Neuron (in vitro differentiated cells): Measurements from ENCODE around the gene YIPF7.

Experiments used
- H2AFZ ChIP-seq: one replicate; pipeline ENCODE4 v1.6.1; 2013; ENCODE audit warnings: low read depth, mild to moderate bottlenecking, inconsistent platforms, low read length, moderate library complexity
- H3K27me3 ChIP-seq: one replicate; pipeline ENCODE4 v1.6.1; 2013; ENCODE audit warnings: low read length; ENCODE audit not compliant: insufficient read depth
- H3K36me3 ChIP-seq: one replicate; pipeline ENCODE4 v1.6.1; 2013; ENCODE audit warnings: low read length; ENCODE audit not compliant: insufficient read depth
- H3K4me1 ChIP-seq: one replicate; pipeline ENCODE4 v1.6.1; 2013; ENCODE audit warnings: low read length; ENCODE audit not compliant: insufficient read depth
- H3K4me3 ChIP-seq: 2 replicates; pipeline ENCODE4 v1.5.1; 2013; ENCODE audit warnings: mild to moderate bottlenecking, low read length, moderate library complexity
- H3K9me3 ChIP-seq: one replicate; pipeline ENCODE4 v1.6.1; 2013; ENCODE audit warnings: low read length

The YIPF7 gene

DNA sequence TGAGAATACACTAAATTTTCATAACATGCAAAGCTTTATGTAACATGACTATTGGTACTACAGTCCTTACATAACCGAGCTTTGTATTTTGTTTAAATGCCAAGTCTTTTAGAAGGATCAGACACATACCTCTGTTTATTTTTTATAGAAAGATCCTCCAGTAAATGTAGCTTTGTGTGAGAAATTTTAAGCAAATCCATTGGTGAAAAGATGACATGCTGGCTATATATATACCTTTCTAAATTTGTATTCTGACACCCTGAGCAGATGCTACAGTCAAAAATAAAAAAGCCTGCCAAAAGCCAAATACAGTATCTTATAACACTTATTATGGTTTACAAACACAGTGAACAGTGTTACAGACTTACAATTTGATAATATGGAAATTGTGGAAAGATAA lies at the start of gene YIPF7:
Gene YIPF7, minus strand, starts transcription at position 201 of the 400 bp plus-strand sequence. CDS start 1,525 bp downstream, outside the sequence.
- Histone ChIP-seq H2AFZ (no peak within 1 kb of the TSS), H3K4me1 (no peaks in the 10 kb centered on the region), H3K9me3 (no peaks in the 10 kb centered on the region), H3K4me3 (no peak within 1 kb of the TSS), H3K27me3 (peaks cover 5% of the 10 kb centered on the region), H3K36me3 (no peaks in the 10 kb centered on the region)

DNA sequence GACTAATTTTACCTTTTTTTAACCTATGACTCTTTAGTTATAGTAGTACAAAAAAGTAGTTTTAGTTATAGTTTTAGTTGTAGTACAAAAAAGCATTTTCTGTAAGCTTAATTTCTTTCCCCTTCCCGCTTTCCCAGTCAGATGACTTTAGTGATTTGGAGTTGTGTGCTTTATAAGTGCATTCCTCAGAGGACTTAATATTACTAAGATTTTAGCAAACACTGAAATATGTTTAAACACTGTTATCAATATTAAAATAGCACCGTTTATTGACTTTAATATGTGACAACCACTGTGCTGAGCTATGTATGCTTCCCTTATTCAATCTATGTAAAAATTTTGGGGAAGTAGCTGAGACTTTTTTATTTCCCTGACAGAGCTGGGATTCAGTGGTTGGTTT lies 49.6 kb upstream of the YIPF7 start:
- Histone ChIP-seq H3K4me3 (no peak overlapping the region), H3K4me1 (no peaks in the 10 kb centered on the region), H3K27me3 (no peaks in the 10 kb centered on the region), H2AFZ (no peak overlapping the region), H3K9me3 (no peaks in the 10 kb centered on the region), H3K36me3 (peaks cover 59% of the 10 kb centered on the region)

GRCh38 chr4:44700427-44700826 lies 49.0 kb upstream of the YIPF7 start:
- no peaks in the 10 kb centered on the region for H3K27me3 ChIP-seq
- peaks cover 63% of the 10 kb centered on the region for H3K36me3 ChIP-seq

DNA sequence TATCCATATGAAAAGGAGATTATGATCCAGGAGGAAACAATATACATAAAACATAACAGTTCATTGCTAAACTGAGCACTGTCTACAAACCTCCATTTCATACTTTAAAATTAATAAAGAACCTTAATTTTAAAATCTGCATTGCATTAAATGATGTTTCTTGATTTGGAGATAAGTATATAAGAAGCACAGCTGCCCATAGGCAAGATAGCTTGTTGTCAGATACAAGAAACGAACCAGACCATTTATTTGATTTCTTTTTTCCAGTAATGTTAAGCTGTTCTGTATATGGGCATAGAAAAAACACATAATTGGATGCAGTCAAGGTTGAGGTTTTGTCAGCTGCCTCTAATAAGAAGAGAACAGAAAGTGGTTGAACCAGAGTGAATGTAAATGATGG lies 33.2 kb upstream of the YIPF7 start:
- Histone ChIP-seq H3K4me1 (peaks cover 12% of the 10 kb centered on the region), H3K9me3 (no peaks in the 10 kb centered on the region), H3K4me3 (no peak overlapping the region), H2AFZ (no peak overlapping the region), H3K36me3 (peaks cover 73% of the 10 kb centered on the region), H3K27me3 (no peaks in the 10 kb centered on the region)

More at GRCh38 chr4:44700427-44700826, 49.0 kb upstream of the YIPF7 start:
- Histone ChIP-seq H2AFZ (no peak overlapping the region), H3K9me3 (no peaks in the 10 kb centered on the region), H3K4me3 (no peak overlapping the region), H3K4me1 (no peaks in the 10 kb centered on the region)

GRCh38 chr4:44679060-44679459 lies 27.6 kb upstream of the YIPF7 start:
- Histone ChIP-seq H2AFZ (peak overlapping the region; percentile 80), H3K36me3 (peaks cover 25% of the 10 kb centered on the region), H3K4me1 (peaks cover 24% of the 10 kb centered on the region), H3K4me3 (peak overlapping the region; percentile 59), H3K9me3 (no peaks in the 10 kb centered on the region), H3K27me3 (no peaks in the 10 kb centered on the region)

GRCh38 chr4:44678094-44679041 lies 26.9 kb upstream of the YIPF7 start, which contains the start of gene GUF1:
Gene GUF1 (plus strand): TSS chr4:44678420. CDS start chr4:44678623, 203 bp downstream.
- peaks cover 20% of the 10 kb centered on the region for H3K36me3 ChIP-seq
- H3K27me3 ChIP-seq, result no peaks in the 10 kb centered on the region
- peak within 1 kb of the TSS; percentile 59 for H3K4me3 ChIP-seq
- peak within 1 kb of the TSS; percentile 80 for H2AFZ ChIP-seq
- peaks cover 24% of the 10 kb centered on the region for H3K4me1 ChIP-seq
- no peaks in the 10 kb centered on the region for H3K9me3 ChIP-seq

DNA sequence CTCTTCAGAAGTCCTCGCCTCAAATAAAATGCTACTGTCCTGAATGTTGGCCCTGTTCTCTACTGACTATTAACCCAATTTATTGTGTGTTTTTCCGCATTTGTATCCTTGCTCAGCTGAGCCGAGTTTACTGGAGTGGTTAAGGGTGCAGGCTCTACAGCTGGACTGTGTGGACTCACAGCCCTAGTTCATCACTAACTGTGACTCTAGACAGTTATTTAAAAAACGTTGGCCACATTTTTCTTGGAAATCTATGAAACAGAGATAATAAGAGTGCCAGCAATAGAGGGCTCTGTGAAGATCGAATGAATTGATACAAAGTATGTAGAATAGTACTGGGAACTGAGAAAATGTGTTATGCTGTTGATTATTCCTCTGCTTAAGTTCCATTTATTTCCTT lies 23.9 kb upstream of the YIPF7 start:
- no peak overlapping the region for H2AFZ ChIP-seq

GRCh38 chr4:44674471-44674870 lies 23.0 kb upstream of the YIPF7 start:
- Histone ChIP-seq H3K4me1 (peaks cover 12% of the 10 kb centered on the region), H3K4me3 (no peak overlapping the region), H3K9me3 (no peaks in the 10 kb centered on the region), H3K27me3 (no peaks in the 10 kb centered on the region), H3K36me3 (no peaks in the 10 kb centered on the region), H2AFZ (no peak overlapping the region)

More for the DNA sequence above, 23.9 kb upstream of the YIPF7 start:
- Histone ChIP-seq H3K9me3 (no peaks in the 10 kb centered on the region), H3K36me3 (no peaks in the 10 kb centered on the region), H3K4me1 (peaks cover 19% of the 10 kb centered on the region), H3K27me3 (no peaks in the 10 kb centered on the region), H3K4me3 (no peak overlapping the region)

GRCh38 chr4:44671636-44672035 lies 20.2 kb upstream of the YIPF7 start:
- no peaks in the 10 kb centered on the region for H3K4me1 ChIP-seq
- H3K27me3 ChIP-seq, result no peaks in the 10 kb centered on the region
- no peaks in the 10 kb centered on the region for H3K9me3 ChIP-seq
- no peaks in the 10 kb centered on the region for H3K36me3 ChIP-seq
- H2AFZ ChIP-seq, result no peak overlapping the region
- H3K4me3 ChIP-seq, result no peak overlapping the region

DNA sequence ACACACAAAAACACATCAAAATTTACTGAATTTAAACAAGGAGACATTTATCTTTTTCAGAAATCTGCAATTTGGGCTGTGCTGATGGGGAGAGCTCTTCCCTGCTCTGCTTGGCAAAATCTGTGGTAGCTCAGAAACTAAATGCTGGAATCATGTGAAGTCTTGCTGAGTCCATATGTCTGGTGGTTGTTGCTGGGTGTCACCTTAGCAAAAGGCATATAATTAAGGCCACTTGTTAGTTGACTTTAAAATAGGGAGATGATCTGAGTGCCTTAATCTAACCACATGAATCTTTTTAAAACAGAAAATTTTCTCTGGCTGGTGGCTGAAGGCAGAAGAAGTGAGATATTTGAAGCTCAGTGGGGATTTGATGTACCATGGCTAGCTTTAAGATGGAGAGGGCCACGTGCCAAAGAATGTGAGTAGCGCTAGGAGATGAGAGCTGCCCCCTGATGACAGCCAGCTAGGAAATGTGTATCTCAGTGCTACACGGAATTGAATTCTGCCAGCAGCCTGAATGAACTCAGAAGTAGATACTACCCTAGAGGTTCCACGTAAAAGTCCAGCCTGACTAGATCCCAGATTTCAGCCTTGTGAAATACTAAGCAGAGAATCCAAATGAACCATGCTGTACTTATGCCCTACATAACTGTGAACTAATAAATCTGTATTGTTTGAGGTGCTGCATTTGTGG lies 19.2 kb upstream of the YIPF7 start:
- Histone ChIP-seq H3K4me3 (no peak overlapping the region), H3K9me3 (no peaks in the 10 kb centered on the region), H2AFZ (no peak overlapping the region), H3K4me1 (no peaks in the 10 kb centered on the region), H3K36me3 (no peaks in the 10 kb centered on the region), H3K27me3 (no peaks in the 10 kb centered on the region)

DNA sequence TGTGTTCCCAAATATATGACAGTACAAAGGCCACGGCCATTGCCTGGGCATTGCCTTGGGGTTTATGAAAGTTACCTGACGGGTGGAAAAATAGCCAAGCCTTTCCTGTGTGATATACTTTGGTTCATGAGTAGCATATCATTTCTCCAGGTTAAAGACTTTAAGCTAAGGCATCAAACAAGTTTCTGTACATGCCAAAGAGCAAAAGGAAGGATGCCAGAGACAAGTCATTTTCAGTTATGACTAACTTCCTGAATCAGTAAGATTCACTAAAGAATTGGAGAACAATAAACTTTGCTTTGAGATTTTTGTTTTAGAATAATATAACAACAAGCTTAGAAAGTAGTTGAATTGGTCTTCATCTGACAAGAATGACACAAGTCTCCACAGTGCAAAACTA lies 17.1 kb upstream of the YIPF7 start:
- no peak overlapping the region for H3K4me3 ChIP-seq
- no peaks in the 10 kb centered on the region for H3K36me3 ChIP-seq
- no peaks in the 10 kb centered on the region for H3K9me3 ChIP-seq
- no peaks in the 10 kb centered on the region for H3K4me1 ChIP-seq
- no peak overlapping the region for H2AFZ ChIP-seq
- H3K27me3 ChIP-seq, result no peaks in the 10 kb centered on the region

DNA sequence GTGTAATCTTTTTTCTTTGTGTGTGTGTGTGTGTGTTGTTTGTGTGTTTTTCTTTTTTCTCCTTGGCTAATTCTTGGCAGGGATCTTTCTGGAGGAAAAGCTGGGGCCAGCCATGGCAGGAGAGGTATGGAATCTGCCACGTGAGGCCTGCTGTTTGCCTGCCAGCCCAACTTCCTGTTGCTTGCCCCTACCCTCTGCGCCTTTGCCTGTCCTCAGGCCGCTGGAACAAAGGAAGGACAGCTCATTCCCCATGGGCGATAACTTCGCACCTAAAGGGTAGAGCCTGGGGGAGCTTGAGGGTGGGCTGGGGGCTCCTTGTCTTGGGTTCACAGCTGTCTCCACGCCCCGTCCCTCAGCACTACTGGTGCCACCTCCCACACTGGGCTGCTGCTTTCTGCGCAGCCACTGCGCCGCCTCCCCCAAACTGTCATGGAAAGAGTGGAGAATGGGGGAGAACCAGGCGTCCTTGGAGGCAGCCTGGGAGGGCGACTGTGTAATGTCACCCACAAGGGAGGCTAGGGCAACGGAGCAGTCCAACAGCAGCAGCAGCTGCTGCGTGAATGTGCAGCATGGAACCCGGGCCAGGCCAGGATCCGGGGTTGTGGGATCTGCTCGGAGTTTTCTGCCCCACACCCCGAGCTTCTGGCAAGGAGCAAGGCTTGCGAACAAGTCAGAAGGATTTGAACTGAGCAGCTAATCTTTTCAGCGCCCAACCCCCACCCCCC lies 12.3 kb upstream of the YIPF7 start:
- H3K9me3 ChIP-seq, result no peaks in the 10 kb centered on the region
- H3K4me1 ChIP-seq, result no peaks in the 10 kb centered on the region
- H3K4me3 ChIP-seq, result no peak overlapping the region
- H3K36me3 ChIP-seq, result no peaks in the 10 kb centered on the region
- no peak overlapping the region for H2AFZ ChIP-seq
- H3K27me3 ChIP-seq, result no peaks in the 10 kb centered on the region

DNA sequence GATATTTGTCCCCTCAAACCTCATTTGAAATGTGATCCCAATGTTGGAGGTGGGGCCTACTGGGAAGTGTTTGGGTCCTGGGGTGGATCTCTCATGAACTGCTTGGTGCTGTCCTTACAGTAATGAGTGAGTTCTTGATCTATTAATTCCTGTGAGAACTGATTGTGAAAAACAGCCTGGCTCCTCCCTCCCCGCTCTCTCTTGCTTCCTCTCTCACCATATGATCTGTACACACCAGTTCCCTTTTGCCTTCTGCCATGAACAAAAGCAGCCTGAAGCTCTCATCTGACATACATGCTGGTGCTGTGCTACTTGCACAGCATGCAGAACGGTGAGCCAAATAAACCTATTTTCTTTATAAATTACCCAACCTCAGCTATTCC lies 11.2 kb upstream of the YIPF7 start:
- no peak overlapping the region for H3K4me3 ChIP-seq
- no peaks in the 10 kb centered on the region for H3K4me1 ChIP-seq
- no peaks in the 10 kb centered on the region for H3K9me3 ChIP-seq
- no peak overlapping the region for H2AFZ ChIP-seq
- H3K36me3 ChIP-seq, result no peaks in the 10 kb centered on the region
- H3K27me3 ChIP-seq, result no peaks in the 10 kb centered on the region
